Measurements from ENCODE around the gene DNAH10.

The DNAH10 gene

DNA sequence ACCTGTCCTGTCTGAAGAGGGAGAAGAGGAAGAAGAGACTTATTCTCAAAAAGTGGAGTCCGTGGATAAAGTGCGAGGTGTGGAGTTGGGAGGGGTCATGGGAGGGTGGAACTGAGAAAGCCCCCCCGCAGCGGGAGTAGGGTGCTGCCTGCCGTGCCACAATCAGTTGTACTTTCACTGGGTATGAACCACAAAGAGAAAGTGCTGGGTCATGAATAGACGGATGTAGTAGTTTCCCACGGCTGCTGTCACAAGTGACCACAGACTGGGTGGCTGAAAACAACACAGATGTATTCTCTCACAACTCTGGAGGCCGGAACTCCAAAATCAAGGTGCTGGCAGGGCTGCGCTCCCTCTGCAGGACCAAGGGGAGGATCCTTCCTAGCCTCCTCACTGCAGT, 5.5 kb downstream of the DNAH10 start:
- no peaks in the 10 kb centered on the region for H3K27me3 ChIP-seq (ENCODE audit: insufficient read depth, low read length, poor library complexity, severe bottlenecking)
- H3K9me3 ChIP-seq (ENCODE audit: insufficient read depth, low read depth, low read length): no peaks in the 10 kb centered on the region
- H4K20me1 ChIP-seq (ENCODE audit: insufficient read depth, low read length, poor library complexity, severe bottlenecking): no peaks in the 10 kb centered on the region
- TF ChIP-seq CTCF (conservative IDR thresholded peaks at IDR 0.05; ENCODE audit: low read length) (no peak), EZH2phosphoT487 (IDR thresholded peaks at IDR 0.05; ENCODE audit: borderline replicate concordance) (no peak)
- peak overlapping the region; percentile 4 for H3K4me3 ChIP-seq (ENCODE audit: low read length, poor library complexity, severe bottlenecking)
- no peaks in the 10 kb centered on the region for H3K9me2 ChIP-seq (replicated peaks; ENCODE audit: low read depth, low read length)
- H3K79me2 ChIP-seq (ENCODE audit: insufficient read depth, low read length): no peaks in the 10 kb centered on the region
- peak overlapping the region; percentile 41 for H3K4me2 ChIP-seq (ENCODE audit: low read depth, low read length, poor library complexity, severe bottlenecking)
- no peak overlapping the region for H3K9ac ChIP-seq (ENCODE audit: low read depth, low read length, poor library complexity, severe bottlenecking)
- H3K4me1 ChIP-seq (ENCODE audit: insufficient read depth, low read length, poor library complexity, severe bottlenecking): no peaks in the 10 kb centered on the region
- no peaks in the 10 kb centered on the region for H3F3A ChIP-seq (ENCODE audit: low read depth)
- no peak overlapping the region for H2AFZ ChIP-seq (ENCODE audit: low read length)
- H3K36me3 ChIP-seq (ENCODE audit: insufficient read depth, low read length): no peaks in the 10 kb centered on the region

- Histone ChIP-seq H3K4me2 (ENCODE audit: low read depth, low read length, poor library complexity, severe bottlenecking) (no peak overlapping the region), H3K4me3 (ENCODE audit: low read length, poor library complexity, severe bottlenecking) (no peak overlapping the region), H3K36me3 (ENCODE audit: insufficient read depth, low read length) (no peaks in the 10 kb centered on the region), H3K4me1 (ENCODE audit: insufficient read depth, low read length, poor library complexity, severe bottlenecking) (no peaks in the 10 kb centered on the region), H4K20me1 (ENCODE audit: insufficient read depth, low read length, poor library complexity, severe bottlenecking) (no peaks in the 10 kb centered on the region), H3K9me3 (ENCODE audit: insufficient read depth, low read depth, low read length) (no peaks in the 10 kb centered on the region), H3K79me2 (ENCODE audit: insufficient read depth, low read length) (no peaks in the 10 kb centered on the region), H2AFZ (ENCODE audit: low read length) (no peak overlapping the region), H3K27me3 (ENCODE audit: insufficient read depth, low read length, poor library complexity, severe bottlenecking) (no peaks in the 10 kb centered on the region), H3F3A (ENCODE audit: low read depth) (no peaks in the 10 kb centered on the region), H3K9me2 (replicated peaks; ENCODE audit: low read depth, low read length) (no peaks in the 10 kb centered on the region), H3K9ac (ENCODE audit: low read depth, low read length, poor library complexity, severe bottlenecking) (no peak overlapping the region)
- TF ChIP-seq CTCF (conservative IDR thresholded peaks at IDR 0.05; ENCODE audit: low read length) (no peak), EZH2phosphoT487 (IDR thresholded peaks at IDR 0.05; ENCODE audit: borderline replicate concordance) (no peak)
Observed at GRCh38 chr12:123771261-123771660, 9.2 kb downstream of the DNAH10 start.

- Histone ChIP-seq H3K9me2 (replicated peaks; ENCODE audit: low read depth, low read length) (no peaks in the 10 kb centered on the region), H3K36me3 (ENCODE audit: insufficient read depth, low read length) (no peaks in the 10 kb centered on the region), H3K4me2 (ENCODE audit: low read depth, low read length, poor library complexity, severe bottlenecking) (no peak overlapping the region), H3K27me3 (ENCODE audit: insufficient read depth, low read length, poor library complexity, severe bottlenecking) (no peaks in the 10 kb centered on the region), H3K9me3 (ENCODE audit: insufficient read depth, low read depth, low read length) (no peaks in the 10 kb centered on the region), H3F3A (ENCODE audit: low read depth) (no peaks in the 10 kb centered on the region), H3K9ac (ENCODE audit: low read depth, low read length, poor library complexity, severe bottlenecking) (no peak overlapping the region), H4K20me1 (ENCODE audit: insufficient read depth, low read length, poor library complexity, severe bottlenecking) (no peaks in the 10 kb centered on the region), H3K79me2 (ENCODE audit: insufficient read depth, low read length) (no peaks in the 10 kb centered on the region), H3K4me1 (ENCODE audit: insufficient read depth, low read length, poor library complexity, severe bottlenecking) (no peaks in the 10 kb centered on the region), H3K4me3 (ENCODE audit: low read length, poor library complexity, severe bottlenecking) (no peak overlapping the region), H2AFZ (ENCODE audit: low read length) (no peak overlapping the region)
- TF ChIP-seq EZH2phosphoT487 (IDR thresholded peaks at IDR 0.05; ENCODE audit: borderline replicate concordance) (no peak), CTCF (conservative IDR thresholded peaks at IDR 0.05; ENCODE audit: low read length) (no peak)
Observed at GRCh38 chr12:123772074-123772473, 10.0 kb downstream of the DNAH10 start.

Data from Loucy (cell line).